Measurements from ENCODE around the gene BMP8B. TPM values are rescaled to one million over a fixed set of nuclear protein-coding genes. Genes with fewer than 3 reads are reported as not detected.

The BMP8B gene
- total RNA-seq, 2 experiments from 2014 or later = 0.08 to 0.26 TPM

DNA sequence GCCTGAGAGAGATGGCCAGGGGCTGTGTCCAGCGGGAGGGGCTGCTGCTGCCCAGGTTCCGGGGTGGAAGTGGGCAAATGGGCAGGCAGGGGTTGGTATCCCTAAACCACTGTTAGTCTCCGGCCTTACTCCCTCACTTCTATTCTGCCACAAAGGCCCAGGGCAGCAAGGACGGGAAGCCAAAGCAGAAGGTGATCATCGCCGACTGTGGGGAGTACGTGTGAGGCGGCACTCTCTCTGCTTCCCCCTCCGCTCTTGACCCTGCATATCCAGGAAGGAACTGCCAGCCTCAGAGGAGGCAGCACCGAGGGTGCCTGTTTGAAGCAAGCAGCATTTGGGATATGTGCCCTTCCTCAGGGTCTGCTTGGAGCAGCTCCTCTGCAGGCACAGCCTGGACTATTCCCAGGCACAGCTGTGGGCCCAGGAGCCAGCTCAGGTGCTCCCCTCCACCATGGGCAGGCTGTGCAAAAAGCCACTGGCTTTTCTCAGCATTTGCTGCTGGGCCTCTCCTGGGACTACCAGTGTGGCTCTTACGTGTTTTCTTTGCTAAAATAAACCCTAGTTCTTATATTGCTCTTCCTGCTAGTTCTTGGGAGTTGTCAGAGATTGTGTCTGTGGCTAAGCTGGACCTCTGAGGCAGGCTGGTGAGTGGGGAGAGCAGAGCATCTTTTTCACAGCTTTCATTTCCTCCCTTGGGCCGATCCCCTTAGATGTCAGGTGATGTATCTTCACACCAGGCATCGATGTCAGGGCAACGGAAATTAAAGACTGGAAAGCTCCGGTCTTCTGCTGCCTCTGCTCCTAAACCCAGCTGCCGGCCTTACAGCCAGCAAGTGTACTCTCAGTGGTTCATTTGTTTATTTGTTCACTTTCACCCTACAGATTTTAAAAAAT, 35.3 kb downstream of the BMP8B start:
- no peaks in the 10 kb centered on the region for H3K4me1 Mint-ChIP-seq (ENCODE audit: low read depth)
- no peak for ATAC-seq
- POLR2A ChIA-PET = no interaction called here
- H3K4me3 Mint-ChIP-seq = no peak overlapping the region
- H3K27ac Mint-ChIP-seq = no peak overlapping the region
- H3K9me3 Mint-ChIP-seq (ENCODE audit: insufficient read depth) = no peaks in the 10 kb centered on the region
- DNase-seq = no peak
- CTCF ChIA-PET = interaction anchor here (0.6 kb wide), 1 partner anchor 69 kb away, joined by 3 read pairs; no protein-coding TSS in a partner anchor
- peaks cover 56% of the 10 kb centered on the region for H3K36me3 Mint-ChIP-seq (ENCODE audit: low read depth)
- H3K27me3 Mint-ChIP-seq (ENCODE audit: low read depth) = no peaks in the 10 kb centered on the region

DNA sequence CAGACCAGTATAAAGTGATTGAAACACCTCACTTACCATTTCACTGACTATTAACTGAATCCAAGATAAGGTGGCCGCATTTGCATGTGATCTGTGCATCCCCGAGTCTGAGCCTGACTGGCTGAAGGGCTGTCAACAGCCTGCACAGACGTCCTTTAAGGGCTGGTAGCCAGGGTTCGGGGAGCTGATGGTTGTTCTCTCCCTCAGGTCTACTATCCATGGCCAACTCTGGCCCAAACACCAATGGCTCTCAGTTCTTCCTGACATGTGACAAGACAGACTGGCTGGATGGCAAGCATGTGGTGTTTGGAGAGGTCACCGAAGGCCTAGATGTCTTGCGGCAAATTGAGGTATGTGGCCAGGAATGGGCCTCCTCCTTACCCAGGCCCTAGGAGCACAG, 36.0 kb downstream of the BMP8B start:
- H3K36me3 Mint-ChIP-seq (ENCODE audit: low read depth) = peaks cover 57% of the 10 kb centered on the region
- no peak overlapping the region for H3K4me3 Mint-ChIP-seq

GRCh38 chr1:39751595-39751994, 37.1 kb downstream of the BMP8B start:
- Mint-ChIP-seq H3K36me3 (ENCODE audit: low read depth) (peaks cover 55% of the 10 kb centered on the region), H3K4me1 (ENCODE audit: low read depth) (peaks cover 2% of the 10 kb centered on the region), H3K27me3 (ENCODE audit: low read depth) (no peaks in the 10 kb centered on the region), H3K27ac (no peak overlapping the region), H3K4me3 (no peak overlapping the region), H3K9me3 (ENCODE audit: insufficient read depth) (no peaks in the 10 kb centered on the region)
- no peak for DNase-seq
- CTCF ChIA-PET = no interaction called here
- no peak for ATAC-seq
- POLR2A ChIA-PET = no interaction called here

More for the DNA sequence above, 36.0 kb downstream of the BMP8B start:
- ATAC-seq (no peak), DNase-seq (no peak)
- Mint-ChIP-seq H3K9me3 (ENCODE audit: insufficient read depth) (no peaks in the 10 kb centered on the region), H3K27me3 (ENCODE audit: low read depth) (no peaks in the 10 kb centered on the region), H3K27ac (no peak overlapping the region), H3K4me1 (ENCODE audit: low read depth) (no peaks in the 10 kb centered on the region)
- ChIA-PET CTCF (no interaction called here), POLR2A (no interaction called here)

- no peaks in the 10 kb centered on the region for H3K9me3 Mint-ChIP-seq (ENCODE audit: insufficient read depth)
- no peak overlapping the region for H3K4me3 Mint-ChIP-seq
- H3K27me3 Mint-ChIP-seq (ENCODE audit: low read depth) = no peaks in the 10 kb centered on the region
- POLR2A ChIA-PET = no interaction called here
- CTCF ChIA-PET = interaction anchor here (0.6 to 1.4 kb wide), 2 partner anchors 87 to 890 kb away, joined by 3 to 4 read pairs; no protein-coding TSS in a partner anchor
- H3K4me1 Mint-ChIP-seq (ENCODE audit: low read depth) = peaks cover 13% of the 10 kb centered on the region
- no peak overlapping the region for H3K27ac Mint-ChIP-seq
- ATAC-seq = no peak
- DNase-seq = peak; percentile 9
- peaks cover 68% of the 10 kb centered on the region for H3K36me3 Mint-ChIP-seq (ENCODE audit: low read depth)
Measured at GRCh38 chr1:39745016-39745670, 43.5 kb downstream of the BMP8B start.

DNA sequence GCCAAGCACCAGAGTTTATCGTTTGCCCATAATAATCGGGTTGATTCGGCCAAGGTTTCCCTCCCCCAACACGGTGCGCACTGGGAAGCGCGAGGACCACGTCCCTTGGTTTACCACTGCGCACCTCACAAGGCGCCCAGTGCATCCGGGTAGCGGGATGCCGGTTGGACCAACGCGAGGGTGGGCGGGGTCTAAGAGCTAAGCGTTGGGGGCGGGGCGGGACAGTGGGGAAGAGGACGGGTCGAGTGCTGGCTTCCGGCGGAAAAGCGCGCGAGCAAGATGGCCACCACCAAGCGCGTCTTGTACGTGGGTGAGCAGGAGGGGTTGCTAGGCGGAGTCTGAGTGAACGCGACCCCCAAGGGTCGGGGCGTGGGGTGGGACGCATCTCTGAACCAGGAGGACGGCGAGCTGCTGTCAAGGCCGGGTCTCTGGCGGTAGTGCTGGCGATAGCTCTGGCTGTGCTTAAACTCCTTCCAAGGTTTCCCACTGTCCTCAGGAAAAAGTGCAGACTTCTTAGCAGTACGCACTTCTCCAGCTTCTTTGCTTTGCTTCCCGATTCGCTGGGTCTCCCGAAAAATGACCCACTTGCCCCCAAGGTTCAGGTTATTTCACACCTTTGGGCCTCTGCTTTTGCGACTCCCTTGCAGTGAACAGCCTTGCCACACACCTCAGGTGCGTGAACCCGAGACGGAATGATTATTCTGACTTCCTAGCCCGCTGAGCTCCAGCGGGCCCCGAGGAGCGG, 49.9 kb downstream of the BMP8B start, which contains the start of gene PPIE:
Gene PPIE, plus strand, starts transcription at position 261 of the 745 bp plus-strand sequence. Its CDS starts 19 bp downstream, at position 280.
- Mint-ChIP-seq H3K27me3 (ENCODE audit: low read depth) (peaks cover 10% of the 10 kb centered on the region), H3K4me3 (peak within 1 kb of the TSS; percentile 92), H3K4me1 (ENCODE audit: low read depth) (peaks cover 46% of the 10 kb centered on the region), H3K36me3 (ENCODE audit: low read depth) (peaks cover 41% of the 10 kb centered on the region), H3K27ac (peak within 1 kb of the TSS; percentile 97), H3K9me3 (ENCODE audit: insufficient read depth) (peaks cover 6% of the 10 kb centered on the region)
- ATAC-seq (peak; percentile 97), DNase-seq (peak; percentile 97)
- ChIA-PET POLR2A (interaction anchor here (0.6 to 1.9 kb wide), 9 partner anchors 14 to 1913 kb away, joined by 3 to 11 read pairs (median 4); partner anchors contain the start of genes CAP1 and NDUFS5), CTCF (interaction anchor here (0.8 to 2.6 kb wide), 8 partner anchors 18 to 301 kb away, joined by 3 to 12 read pairs (median 4); no protein-coding TSS in a partner anchor)

- Mint-ChIP-seq H3K27me3 (ENCODE audit: low read depth) (peaks cover 18% of the 10 kb centered on the region), H3K4me1 (ENCODE audit: low read depth) (peaks cover 46% of the 10 kb centered on the region), H3K4me3 (peak overlapping the region; percentile 10), H3K9me3 (ENCODE audit: insufficient read depth) (peaks cover 6% of the 10 kb centered on the region), H3K27ac (peak overlapping the region; percentile 97), H3K36me3 (ENCODE audit: low read depth) (peaks cover 34% of the 10 kb centered on the region)
- POLR2A ChIA-PET = interaction anchor here (0.7 to 1.7 kb wide), 4 partner anchors 12 to 79 kb away, joined by 3 to 9 read pairs (median 4); no protein-coding TSS in a partner anchor
- ATAC-seq = no peak
- CTCF ChIA-PET = interaction anchor here (0.8 to 2.6 kb wide), 9 partner anchors 17 to 546 kb away, joined by 3 to 12 read pairs (median 3); no protein-coding TSS in a partner anchor
- DNase-seq = peak; percentile 51
Measured at GRCh38 chr1:39737546-39738169, 51.0 kb downstream of the BMP8B start.

- CTCF ChIA-PET = interaction anchor here (0.8 to 1.6 kb wide), 3 partner anchors 13 to 129 kb away, joined by 5 to 8 read pairs (median 7); partner anchors contain the start of gene NT5C1A
Measured at GRCh38 chr1:39735731-39736130, 52.9 kb downstream of the BMP8B start.

GRCh38 chr1:39733161-39733560, 55.5 kb downstream of the BMP8B start:
- H3K9me3 Mint-ChIP-seq (ENCODE audit: insufficient read depth) = peaks cover 6% of the 10 kb centered on the region
- H3K4me1 Mint-ChIP-seq (ENCODE audit: low read depth) = peaks cover 18% of the 10 kb centered on the region
- ATAC-seq (no peak), DNase-seq (no peak)
- H3K27me3 Mint-ChIP-seq (ENCODE audit: low read depth) = peaks cover 48% of the 10 kb centered on the region
- no peak overlapping the region for H3K27ac Mint-ChIP-seq
- POLR2A ChIA-PET = no interaction called here
- CTCF ChIA-PET = no interaction called here
- H3K4me3 Mint-ChIP-seq = no peak overlapping the region
- H3K36me3 Mint-ChIP-seq (ENCODE audit: low read depth) = peaks cover 7% of the 10 kb centered on the region

More at GRCh38 chr1:39735731-39736130, 52.9 kb downstream of the BMP8B start:
- POLR2A ChIA-PET = no interaction called here
- Mint-ChIP-seq H3K4me3 (no peak overlapping the region), H3K36me3 (ENCODE audit: low read depth) (peaks cover 18% of the 10 kb centered on the region), H3K27me3 (ENCODE audit: low read depth) (peaks cover 26% of the 10 kb centered on the region), H3K4me1 (ENCODE audit: low read depth) (peaks cover 38% of the 10 kb centered on the region), H3K27ac (no peak overlapping the region), H3K9me3 (ENCODE audit: insufficient read depth) (peaks cover 6% of the 10 kb centered on the region)
- ATAC-seq (no peak), DNase-seq (no peak)

DNA sequence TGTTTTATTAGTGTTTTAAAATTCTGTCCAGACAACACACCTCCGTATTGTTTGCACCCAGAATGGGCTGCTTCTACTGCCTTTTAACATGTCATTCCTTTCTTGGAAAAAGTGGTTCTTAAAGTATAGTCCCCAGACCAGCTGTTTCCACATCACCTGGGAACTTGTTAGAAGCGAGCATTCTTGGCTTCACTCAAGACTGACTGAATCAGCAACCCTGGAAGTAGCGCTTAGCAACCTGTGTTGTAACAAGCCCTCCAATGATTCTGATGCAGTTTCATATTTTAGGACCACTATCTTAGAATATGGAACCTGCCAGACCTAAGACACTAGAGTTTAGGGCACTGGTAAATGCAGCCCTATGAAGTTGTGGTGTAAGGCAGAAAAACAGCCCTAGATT, 55.9 kb downstream of the BMP8B start:
- peaks cover 6% of the 10 kb centered on the region for H3K9me3 Mint-ChIP-seq (ENCODE audit: insufficient read depth)
- ChIA-PET CTCF (no interaction called here), POLR2A (no interaction called here)
- peaks cover 7% of the 10 kb centered on the region for H3K36me3 Mint-ChIP-seq (ENCODE audit: low read depth)
- no peak for ATAC-seq
- no peak overlapping the region for H3K4me3 Mint-ChIP-seq
- H3K4me1 Mint-ChIP-seq (ENCODE audit: low read depth) = peaks cover 16% of the 10 kb centered on the region
- H3K27ac Mint-ChIP-seq = no peak overlapping the region
- H3K27me3 Mint-ChIP-seq (ENCODE audit: low read depth) = peaks cover 53% of the 10 kb centered on the region
- no peak for DNase-seq

DNA sequence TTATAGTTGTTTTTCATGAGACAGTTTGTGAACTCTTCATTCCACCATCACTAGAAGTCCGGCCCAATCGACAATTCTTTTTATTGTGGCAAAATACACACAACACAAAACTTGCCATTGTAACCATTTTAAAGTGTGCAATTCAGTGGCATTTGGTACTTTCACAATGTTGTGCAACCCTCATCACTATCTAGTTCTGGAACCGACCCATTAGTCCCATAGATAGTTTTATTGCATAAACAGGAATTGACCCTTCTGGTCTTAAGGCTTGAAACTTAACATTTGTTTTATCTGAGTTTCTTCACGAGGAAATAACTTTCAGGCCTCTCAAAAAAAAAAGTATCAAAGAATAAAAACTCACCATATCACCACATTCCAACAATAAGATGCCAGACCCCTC, 58.8 kb downstream of the BMP8B start:
- H3K36me3 Mint-ChIP-seq (ENCODE audit: low read depth) = no peaks in the 10 kb centered on the region
- ChIA-PET CTCF (interaction anchor here (0.7 to 1.5 kb wide), 2 partner anchors 10 to 70 kb away, joined by 3 to 4 read pairs; no protein-coding TSS in a partner anchor), POLR2A (no interaction called here)
- H3K9me3 Mint-ChIP-seq (ENCODE audit: insufficient read depth) = no peaks in the 10 kb centered on the region
- H3K27me3 Mint-ChIP-seq (ENCODE audit: low read depth) = peaks cover 68% of the 10 kb centered on the region
- ATAC-seq (no peak), DNase-seq (no peak)
- H3K4me1 Mint-ChIP-seq (ENCODE audit: low read depth) = peaks cover 9% of the 10 kb centered on the region
- no peak overlapping the region for H3K4me3 Mint-ChIP-seq
- no peak overlapping the region for H3K27ac Mint-ChIP-seq

GRCh38 chr1:39729030-39729429, 59.6 kb downstream of the BMP8B start:
- ATAC-seq (no peak), DNase-seq (no peak)
- peaks cover 9% of the 10 kb centered on the region for H3K4me1 Mint-ChIP-seq (ENCODE audit: low read depth)
- no peak overlapping the region for H3K27ac Mint-ChIP-seq
- H3K27me3 Mint-ChIP-seq (ENCODE audit: low read depth) = peaks cover 73% of the 10 kb centered on the region
- H3K4me3 Mint-ChIP-seq = no peak overlapping the region
- H3K36me3 Mint-ChIP-seq (ENCODE audit: low read depth) = no peaks in the 10 kb centered on the region
- POLR2A ChIA-PET = no interaction called here
- CTCF ChIA-PET = interaction anchor here (0.7 to 1.5 kb wide), 2 partner anchors 9 to 71 kb away, joined by 3 to 4 read pairs; no protein-coding TSS in a partner anchor
- H3K9me3 Mint-ChIP-seq (ENCODE audit: insufficient read depth) = no peaks in the 10 kb centered on the region

All from activated CD8-positive, alpha-beta T cell treated with anti-CD3 and anti-CD28 coated beads, Interleukin-2, amount 10 ng/mL, durations not matched to agents 7 days and 5 days (primary cell).